ENCODE measurements around the gene SCGB1C2.
"Not testable (repeated sequence)": the region's sequence is repeated elsewhere in the genome, so short reads cannot be mapped to it uniquely, and the experiment has no call there.

Gene SCGB1C2

GRCh38 chr17:148757-149156 lies 11.4 kb downstream of the SCGB1C2 start:
- DNase-seq (ENCODE audit: extremely low read depth in 1 of 2, low read depth in 1 of 2): no peak

DNA sequence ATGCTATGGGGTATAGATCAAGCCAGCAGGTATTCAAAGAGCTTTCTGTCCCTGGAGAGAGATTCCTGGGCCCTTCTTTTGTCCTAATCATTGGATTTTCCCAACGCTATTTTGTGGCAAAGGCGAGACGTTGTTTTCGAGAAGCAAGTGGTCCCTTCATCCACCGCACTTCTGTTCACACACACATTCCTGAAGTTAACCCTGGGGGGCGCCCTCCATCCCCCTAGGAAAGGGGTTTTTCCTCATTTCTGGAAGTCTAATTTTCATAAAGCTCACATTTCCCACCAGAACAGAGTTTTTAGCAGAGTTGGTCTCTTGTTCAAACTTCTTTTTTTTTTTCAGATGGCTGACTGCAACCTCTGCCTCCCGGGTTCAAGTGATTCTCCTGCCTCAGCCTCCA lies 11.9 kb downstream of the SCGB1C2 start:
- no peak for DNase-seq (ENCODE audit: extremely low read depth in 1 of 2, low read depth in 1 of 2)

- DNase-seq (ENCODE audit: extremely low read depth in 1 of 2, low read depth in 1 of 2): no peak
These were observed 12.7 kb downstream of the SCGB1C2 start for GRCh38 chr17:149897-150584.

GRCh38 chr17:151004-151403 lies 13.6 kb downstream of the SCGB1C2 start:
- DNase-seq (ENCODE audit: extremely low read depth in 1 of 2, low read depth in 1 of 2): no peak

DNA sequence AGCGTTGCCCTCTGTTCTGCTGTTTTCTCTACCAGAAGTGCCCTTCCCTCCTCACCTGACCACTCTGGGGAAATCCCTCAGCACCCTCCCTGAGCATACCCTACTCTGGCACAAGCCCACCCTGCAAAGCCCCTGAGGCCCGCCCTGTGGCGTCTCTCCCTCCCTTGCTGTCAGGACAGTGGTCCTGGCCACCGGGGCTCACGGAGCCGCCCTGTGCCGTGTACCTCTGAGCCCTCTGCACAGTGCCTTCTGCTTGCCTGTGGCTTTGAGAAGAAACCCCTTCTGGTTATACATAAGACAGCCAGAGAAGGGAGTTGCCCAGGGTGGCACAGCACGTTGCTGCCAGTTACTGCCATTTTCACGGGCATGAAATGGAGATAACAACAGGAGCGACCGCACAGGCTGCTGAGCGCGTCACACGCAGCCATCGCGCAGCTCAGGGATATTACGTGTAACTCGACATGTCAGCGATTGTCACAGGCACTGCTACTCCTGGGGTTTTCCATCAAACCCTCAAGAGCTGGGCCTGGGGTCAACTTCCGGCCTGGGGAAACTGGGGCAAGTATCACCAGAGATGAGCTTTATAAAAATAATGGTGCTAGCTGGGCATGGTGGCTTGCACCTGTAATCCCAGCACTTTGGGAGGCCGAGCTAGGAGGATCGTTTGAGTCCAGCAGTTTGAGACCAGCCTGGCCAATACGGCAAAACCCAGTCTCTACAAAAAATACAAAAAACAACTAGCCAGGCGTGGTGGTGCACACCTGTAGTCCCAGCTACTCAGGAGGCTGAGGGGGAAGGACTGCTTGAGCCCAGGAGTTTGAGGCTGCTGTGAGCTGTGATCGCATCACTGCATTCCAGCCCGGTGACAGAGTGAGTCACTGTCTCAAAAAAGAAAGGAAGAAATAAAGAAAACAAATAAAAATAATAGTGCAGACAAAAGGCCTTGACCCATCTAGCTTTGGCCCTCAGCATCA lies 14.8 kb downstream of the SCGB1C2 start:
- DNase-seq (ENCODE audit: extremely low read depth in 1 of 2, low read depth in 1 of 2): no peak

DNA sequence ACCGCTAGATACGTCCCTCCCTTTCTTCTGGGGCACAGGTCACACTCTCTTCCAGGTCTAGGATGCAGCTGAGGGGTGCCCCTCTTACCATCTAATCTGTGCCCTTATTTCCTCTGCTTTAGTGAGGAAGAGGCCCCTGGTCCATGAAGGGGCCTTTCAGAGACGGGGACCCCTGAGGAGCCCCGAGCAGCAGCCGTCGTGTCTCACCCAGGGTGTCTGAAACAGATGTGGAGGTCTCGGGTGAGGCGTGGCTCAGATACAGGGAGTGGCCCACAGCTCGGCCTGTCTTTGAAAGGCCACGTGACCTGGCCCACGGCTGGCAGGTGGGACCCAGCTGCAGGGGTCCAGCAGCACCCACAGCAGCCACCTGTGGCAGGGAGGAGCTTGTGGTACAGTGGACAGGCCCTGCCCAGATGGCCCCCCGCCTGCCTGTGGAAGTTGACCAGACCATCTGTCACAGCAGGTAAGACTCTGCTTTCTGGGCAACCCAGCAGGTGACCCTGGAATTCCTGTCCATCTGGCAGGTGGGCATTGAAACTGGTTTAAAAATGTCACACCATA lies 15.6 kb downstream of the SCGB1C2 start:
- DNase-seq (ENCODE audit: extremely low read depth in 1 of 2, low read depth in 1 of 2): no peak

- no peak for DNase-seq (ENCODE audit: extremely low read depth in 1 of 2, low read depth in 1 of 2)
These were observed 16.5 kb downstream of the SCGB1C2 start for GRCh38 chr17:153851-154250.

DNA sequence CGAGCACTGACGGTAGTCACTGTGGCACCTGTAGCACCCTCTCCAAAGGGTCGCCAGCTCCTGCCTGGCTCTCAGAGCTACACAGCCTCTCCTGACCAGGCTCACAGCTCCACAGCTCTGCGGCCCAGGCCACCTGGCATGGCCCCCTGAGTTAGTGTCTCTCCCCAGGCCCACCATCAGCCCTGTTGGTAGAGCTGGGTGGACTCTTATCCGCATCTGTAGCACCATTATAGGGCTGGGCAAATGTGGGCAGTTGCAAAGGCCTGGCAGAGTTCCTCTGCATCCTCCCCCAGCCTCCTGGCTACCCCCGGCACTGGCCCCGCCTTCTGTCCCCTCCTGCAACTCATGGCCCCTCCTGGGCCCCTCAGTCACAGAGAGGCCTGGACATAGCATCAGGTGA lies 18.2 kb downstream of the SCGB1C2 start:
- no peak for DNase-seq (ENCODE audit: extremely low read depth in 1 of 2, low read depth in 1 of 2)

- DNase-seq (ENCODE audit: extremely low read depth in 1 of 2, low read depth in 1 of 2): no peak
These were observed 18.8 kb downstream of the SCGB1C2 start for GRCh38 chr17:156094-156621.

DNA sequence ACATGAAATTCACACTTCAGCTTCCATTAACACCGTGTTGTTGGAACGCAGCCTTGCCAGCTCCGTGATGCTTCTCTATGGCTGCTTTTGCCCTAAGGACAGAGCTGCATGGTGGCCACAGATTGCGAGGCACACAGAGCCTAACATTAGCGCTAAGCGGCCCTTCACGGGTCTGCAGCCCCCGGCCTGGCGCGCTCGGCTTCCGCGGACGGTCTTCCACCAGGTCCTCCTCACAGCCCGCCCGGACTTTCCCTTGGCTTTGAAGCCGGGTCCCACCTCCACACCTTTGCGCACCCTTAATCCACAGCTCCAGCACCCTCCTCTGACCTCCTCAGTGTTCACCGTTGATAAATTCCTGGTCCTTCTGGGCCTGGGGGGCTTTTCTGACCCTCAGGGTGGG lies 19.6 kb downstream of the SCGB1C2 start:
- DNase-seq (ENCODE audit: extremely low read depth in 1 of 2, low read depth in 1 of 2): no peak

DNA sequence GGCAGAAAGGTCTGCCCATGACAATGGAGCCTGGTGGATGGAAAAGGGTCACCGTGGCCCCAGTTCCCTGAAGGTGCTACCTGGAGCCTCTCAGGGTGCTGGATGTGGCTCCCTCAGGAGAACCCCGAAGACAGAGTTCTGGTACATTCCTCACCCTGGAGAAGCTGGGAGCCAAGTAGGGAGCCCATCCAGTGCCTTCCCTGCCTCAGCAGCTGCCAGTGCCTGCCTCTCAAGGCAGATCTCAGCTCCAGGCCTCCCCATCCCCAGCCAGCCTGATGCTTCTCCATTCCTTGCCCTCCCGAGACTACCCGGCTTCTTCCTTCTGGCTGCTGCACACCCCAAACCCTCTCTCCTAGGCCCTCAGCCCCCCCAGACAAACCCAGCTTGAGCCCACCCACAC lies 20.5 kb downstream of the SCGB1C2 start:
- no peak for DNase-seq (ENCODE audit: extremely low read depth in 1 of 2, low read depth in 1 of 2)

DNA sequence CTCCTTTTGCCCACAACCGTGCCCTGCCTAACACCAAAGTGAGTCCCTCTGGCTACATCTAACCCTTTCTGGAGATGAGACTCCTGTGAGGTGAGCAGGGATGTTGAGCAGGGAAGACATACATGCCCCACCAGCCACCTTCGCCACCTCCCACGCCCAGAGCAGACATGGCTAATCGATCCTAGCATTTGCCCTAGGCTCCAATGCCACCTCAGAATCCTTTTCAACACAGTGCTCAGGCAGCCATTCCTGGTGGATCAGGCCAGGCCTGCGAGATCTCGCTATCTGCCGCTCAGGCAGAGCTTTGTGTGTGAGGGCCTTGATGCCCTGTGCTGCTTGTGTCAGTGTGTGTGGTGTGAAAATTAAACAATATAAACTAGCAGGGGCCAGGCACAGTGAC lies 21.0 kb downstream of the SCGB1C2 start:
- DNase-seq (ENCODE audit: extremely low read depth in 1 of 2, low read depth in 1 of 2): no peak

GRCh38 chr17:159609-160008 lies 22.2 kb downstream of the SCGB1C2 start:
- no peak for DNase-seq (ENCODE audit: extremely low read depth in 1 of 2, low read depth in 1 of 2)

DNA sequence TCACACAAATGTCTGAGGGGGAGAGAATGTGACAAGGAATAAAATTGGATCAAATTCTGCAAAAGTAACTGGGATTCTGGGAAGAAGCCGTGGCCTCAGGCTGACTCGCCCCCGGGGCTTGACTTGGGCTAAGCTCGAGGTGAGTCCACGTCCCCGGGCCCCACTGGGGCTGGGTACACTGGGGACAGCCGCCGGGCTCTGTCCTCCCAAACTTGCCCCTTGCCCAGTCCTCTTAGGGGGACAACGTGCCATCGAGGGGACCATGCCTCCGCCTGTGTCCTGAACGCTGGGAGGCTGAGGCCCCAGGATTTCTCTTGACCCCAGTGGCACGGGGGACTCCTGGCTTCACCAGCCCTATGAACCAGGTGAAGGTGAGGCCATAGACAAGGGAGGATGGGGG lies 23.0 kb downstream of the SCGB1C2 start:
- DNase-seq (ENCODE audit: extremely low read depth in 1 of 2, low read depth in 1 of 2): no peak

DNA sequence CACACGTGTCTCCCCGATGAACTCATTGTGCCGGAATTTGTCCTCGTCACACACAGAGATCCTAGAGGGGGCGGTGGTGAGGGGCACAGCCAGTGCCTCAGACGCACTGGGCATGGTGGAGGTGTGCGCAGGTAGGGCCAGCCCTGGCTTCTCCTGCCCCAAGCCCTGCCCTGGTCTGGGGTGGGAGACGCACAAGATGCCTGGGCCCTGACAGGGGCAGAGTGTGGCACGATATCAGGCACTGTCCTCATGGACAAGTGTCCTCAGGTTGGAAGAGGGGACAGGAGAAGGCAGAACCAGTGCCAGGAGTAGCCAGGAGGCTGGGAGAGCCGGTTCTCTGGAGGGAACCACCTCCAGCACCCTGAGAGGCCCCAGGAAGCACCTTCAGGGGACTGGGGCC lies 24.1 kb downstream of the SCGB1C2 start:
- DNase-seq (ENCODE audit: extremely low read depth in 1 of 2, low read depth in 1 of 2): no peak

DNA sequence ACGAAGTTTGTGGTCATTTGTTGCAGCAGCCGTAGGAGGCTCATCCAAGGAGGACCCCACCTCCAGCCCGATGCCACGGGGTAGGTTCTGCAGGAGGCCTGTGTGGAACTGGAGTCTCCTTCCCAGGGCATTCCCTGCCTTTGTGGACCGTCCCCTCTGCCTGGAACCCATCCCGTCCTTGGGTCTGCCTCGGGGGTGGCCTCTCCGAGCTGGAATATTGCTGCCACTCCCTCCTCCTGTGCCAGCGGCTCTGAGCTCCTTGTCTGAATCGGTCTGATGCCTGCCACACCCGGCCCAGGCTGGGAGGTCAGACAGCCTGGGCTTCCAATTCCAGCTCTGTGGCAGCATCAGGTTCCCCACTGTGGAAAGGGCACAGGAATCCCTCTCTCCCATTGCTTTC lies 25.3 kb downstream of the SCGB1C2 start:
- no peak for DNase-seq (ENCODE audit: extremely low read depth in 1 of 2, low read depth in 1 of 2)

GRCh38 chr17:163514-164098 lies 26.2 kb downstream of the SCGB1C2 start:
- no peak for DNase-seq (ENCODE audit: extremely low read depth in 1 of 2, low read depth in 1 of 2)

GRCh38 chr17:164303-165235 lies 27.2 kb downstream of the SCGB1C2 start:
- DNase-seq (ENCODE audit: extremely low read depth in 1 of 2, low read depth in 1 of 2): peak in 1 of 2 donors; percentile 15

- no peak for DNase-seq (ENCODE audit: extremely low read depth in 1 of 2, low read depth in 1 of 2)
These were observed 28.6 kb downstream of the SCGB1C2 start for GRCh38 chr17:165939-166338.

DNA sequence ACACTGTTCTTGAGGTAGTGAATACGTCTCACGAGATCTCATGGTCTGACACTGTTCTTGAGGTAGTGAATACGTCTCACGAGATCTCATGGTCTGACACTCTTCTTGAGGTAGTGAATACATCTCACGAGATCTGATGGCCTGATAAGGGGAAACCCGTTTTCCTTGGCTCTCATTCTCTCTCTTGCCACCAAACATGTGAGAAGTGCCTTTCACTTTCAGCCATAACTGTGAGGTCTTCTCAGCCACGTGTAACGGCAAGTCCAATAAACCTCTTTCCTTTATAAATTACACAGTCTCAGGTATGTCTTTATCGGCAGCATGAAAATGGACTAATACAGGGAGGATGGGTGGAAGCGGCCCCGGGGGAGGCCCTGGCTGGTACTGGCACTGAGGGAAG lies 31.2 kb downstream of the SCGB1C2 start:
- DNase-seq (ENCODE audit: extremely low read depth in 1 of 2, low read depth in 1 of 2): not testable (repeated sequence)

All from activated CD8-positive, alpha-beta memory T cell treated with anti-CD3 and anti-CD28 coated beads for 1 hour (primary cell).